GM06990 (cell line): ENCODE results near the gene H1-8.

Experiments used
- DNase-seq: peaks from one replicate; pipeline ENCODE4 v3.0.0-alpha.2; 2011; ENCODE audit not compliant: insufficient read length; ENCODE audit errors: extremely low read depth
- H3K27me3 ChIP-seq: replicated peaks from 2 replicates; pipeline ENCODE4 v1.6.0; 2011; ENCODE audit warnings: low read length; ENCODE audit not compliant: control insufficient read depth, insufficient read depth
- H3K36me3 ChIP-seq: 2 replicates; pipeline ENCODE4 v1.5.1; 2011; ENCODE audit warnings: low read length; ENCODE audit not compliant: control insufficient read depth, insufficient read depth
- H3K4me3 ChIP-seq: replicated peaks from 2 replicates; pipeline ENCODE4 v1.5.1; 2011; ENCODE audit warnings: low read depth, mild to moderate bottlenecking, control low read depth, low read length
- TF ChIP-seq, protein P1 (sequence below): IDR thresholded peaks from 2 replicates; pipeline ENCODE4 v1.5.1; 2011; ENCODE audit warnings: low read length, control low read depth, mild to moderate bottlenecking, inconsistent platforms; ENCODE audit not compliant: insufficient read depth, poor library complexity, severe bottlenecking

The H1-8 gene

DNA sequence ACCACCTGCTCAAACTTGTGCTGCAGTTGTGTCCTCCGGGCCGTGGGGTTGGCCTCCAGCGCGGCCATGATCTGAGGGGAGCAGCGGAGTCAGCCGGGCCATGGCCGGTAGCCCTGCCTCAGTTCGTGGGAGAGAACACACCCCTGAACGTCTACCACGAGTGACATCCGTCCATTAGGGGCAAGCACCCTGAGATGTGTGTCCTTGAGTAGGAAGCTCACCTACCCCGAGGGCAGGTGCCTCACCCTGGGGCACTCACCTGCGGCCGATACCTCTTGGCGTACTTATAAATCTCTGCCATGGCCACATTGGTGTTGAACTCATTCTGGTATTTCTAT is 13.4 kb downstream of the H1-8 start:
- H3K36me3 ChIP-seq = no peaks in the 10 kb centered on the region
- no peaks in the 10 kb centered on the region; the same call in none of the 2 replicates for H3K27me3 ChIP-seq
- TF ChIP-seq, protein P1, sequence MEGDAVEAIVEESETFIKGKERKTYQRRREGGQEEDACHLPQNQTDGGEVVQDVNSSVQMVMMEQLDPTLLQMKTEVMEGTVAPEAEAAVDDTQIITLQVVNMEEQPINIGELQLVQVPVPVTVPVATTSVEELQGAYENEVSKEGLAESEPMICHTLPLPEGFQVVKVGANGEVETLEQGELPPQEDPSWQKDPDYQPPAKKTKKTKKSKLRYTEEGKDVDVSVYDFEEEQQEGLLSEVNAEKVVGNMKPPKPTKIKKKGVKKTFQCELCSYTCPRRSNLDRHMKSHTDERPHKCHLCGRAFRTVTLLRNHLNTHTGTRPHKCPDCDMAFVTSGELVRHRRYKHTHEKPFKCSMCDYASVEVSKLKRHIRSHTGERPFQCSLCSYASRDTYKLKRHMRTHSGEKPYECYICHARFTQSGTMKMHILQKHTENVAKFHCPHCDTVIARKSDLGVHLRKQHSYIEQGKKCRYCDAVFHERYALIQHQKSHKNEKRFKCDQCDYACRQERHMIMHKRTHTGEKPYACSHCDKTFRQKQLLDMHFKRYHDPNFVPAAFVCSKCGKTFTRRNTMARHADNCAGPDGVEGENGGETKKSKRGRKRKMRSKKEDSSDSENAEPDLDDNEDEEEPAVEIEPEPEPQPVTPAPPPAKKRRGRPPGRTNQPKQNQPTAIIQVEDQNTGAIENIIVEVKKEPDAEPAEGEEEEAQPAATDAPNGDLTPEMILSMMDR = no peak
- no peak overlapping the region for H3K4me3 ChIP-seq
- DNase-seq = no peak

DNA sequence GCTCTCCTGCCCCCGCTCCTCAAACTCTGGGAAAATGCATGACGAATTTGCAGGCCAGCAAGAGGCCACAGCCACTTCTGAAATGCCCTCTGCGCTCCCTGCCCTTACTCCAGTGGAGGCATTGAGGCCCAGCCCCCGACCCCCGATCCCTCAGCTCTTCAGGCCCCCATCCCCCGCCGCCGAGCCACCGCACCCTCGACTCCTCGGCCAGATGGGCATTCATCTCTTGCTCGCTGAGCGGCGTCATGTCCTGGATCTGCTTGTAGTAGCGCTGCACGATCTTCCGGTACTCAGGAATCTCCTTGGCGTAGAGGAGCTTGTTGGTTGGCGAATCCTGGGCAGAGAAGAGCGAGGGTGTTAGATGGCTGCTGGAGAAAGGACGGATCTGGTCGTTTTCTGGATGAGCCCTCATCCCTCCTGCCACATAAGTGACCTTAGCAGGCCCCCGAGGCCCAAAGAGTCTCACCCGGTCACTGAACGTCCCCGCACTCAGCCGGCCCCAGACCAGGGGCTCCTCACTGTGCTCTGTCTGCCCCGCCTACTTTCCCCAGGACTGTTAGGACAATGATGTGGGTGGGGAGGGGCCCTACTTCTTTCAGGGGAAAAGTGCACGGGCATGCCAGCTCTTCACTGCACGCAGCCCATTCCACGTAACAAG is 14.0 kb downstream of the H1-8 start:
- DNase-seq = no peak
- H3K36me3 ChIP-seq = no peaks in the 10 kb centered on the region
- H3K27me3 ChIP-seq = no peaks in the 10 kb centered on the region; the same call in none of the 2 replicates
- TF ChIP-seq, protein P1 = no peak
- H3K4me3 ChIP-seq = no peak overlapping the region

DNA sequence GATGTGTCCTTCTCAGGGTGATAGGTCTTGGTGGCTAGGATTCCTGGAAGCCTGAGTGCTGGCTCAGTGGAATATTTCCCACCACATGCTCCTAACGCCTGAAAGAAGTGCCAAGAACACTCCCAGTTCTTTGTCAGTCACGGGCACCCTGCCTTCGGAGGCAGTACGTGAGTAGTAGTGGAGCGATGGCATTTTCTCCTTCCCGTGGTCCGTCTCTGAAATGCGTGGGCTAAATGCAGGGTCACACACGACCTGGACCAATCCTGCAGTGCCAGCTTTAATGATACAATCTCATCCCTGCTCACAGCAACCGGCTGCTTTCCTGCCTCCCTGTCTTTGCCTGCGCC is 14.5 kb downstream of the H1-8 start:
- Histone ChIP-seq H3K36me3 (no peaks in the 10 kb centered on the region), H3K27me3 (no peaks in the 10 kb centered on the region; the same call in none of the 2 replicates), H3K4me3 (no peak overlapping the region)
- no peak for DNase-seq
- TF ChIP-seq, protein P1 = no peak

DNA sequence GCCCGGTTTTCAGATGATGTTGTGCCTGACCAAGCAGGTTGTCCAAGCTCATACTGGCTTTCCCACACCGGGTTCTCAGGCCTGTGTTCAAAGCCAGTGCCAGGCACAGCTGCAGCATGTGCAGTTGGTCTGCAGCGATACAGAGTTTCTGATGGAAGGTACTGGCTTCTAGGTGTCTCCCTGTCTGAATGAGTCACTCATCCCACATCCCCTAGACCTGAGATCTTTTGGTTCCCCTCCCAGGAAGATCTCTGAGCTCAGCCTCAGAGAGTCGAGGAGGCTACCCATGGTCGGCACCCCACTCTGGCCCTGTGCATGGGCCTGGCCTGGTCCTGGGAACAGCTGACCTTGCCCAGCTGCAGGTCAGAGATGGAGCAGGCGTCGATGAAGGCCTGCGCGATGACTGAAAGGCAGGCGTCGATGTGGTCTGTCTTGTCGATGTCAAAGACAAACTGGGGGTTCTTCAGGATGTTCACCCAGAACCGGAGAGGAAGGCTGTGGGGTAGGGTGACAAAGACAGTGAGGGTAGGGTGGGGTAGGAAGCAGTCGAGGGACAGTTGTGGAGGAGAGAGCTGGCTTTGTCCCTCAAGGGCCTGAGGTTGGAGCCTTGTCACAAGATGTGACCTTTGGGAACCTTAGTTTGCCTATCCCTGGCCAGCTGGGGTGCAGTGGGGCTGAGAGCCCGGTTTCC is 15.3 kb downstream of the H1-8 start:
- H3K36me3 ChIP-seq = no peaks in the 10 kb centered on the region
- no peaks in the 10 kb centered on the region; the same call in 1 of the 2 replicates for H3K27me3 ChIP-seq
- H3K4me3 ChIP-seq = no peak overlapping the region
- no peak for DNase-seq
- TF ChIP-seq, protein P1 = no peak

DNA sequence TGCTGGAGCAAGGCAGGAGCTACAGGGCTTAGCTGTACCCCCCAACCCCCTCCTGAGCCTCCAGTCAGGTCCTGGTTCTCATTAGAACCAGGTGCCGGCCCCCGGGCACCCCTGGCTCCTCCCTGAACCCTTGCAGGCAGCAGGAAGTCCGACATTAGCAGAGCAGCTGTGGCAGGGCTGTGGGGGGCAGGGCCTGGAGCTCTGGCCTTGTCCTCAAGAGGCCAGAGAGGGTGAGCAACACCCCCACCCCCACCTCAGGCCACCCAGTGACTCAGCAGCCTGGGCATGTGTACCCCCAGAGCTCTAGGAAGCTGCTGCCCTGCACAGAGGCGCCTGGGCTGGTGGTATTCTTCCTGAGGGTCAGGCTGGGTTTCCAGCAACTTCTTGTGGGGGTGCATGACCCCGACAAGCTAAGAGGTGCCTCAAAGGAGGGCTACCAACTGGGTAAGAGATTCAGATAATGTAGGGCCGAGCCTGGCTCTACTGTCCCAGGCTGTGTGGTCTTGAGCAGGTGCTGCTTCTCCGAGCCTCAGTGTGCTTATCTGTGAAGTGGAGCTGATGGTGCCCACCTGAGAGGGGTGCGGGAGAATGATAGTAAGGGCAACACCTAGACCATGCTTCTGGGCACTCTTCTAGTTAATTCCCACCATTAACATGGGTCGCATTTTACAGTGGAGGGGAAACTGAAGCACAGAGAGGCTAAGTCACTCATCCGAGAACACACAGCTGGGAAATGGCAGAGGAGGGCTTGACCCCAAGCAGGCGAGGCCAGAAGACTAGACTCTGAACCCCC is 16.0 kb downstream of the H1-8 start:
- DNase-seq = no peak
- Histone ChIP-seq H3K27me3 (no peaks in the 10 kb centered on the region; the same call in 1 of the 2 replicates), H3K4me3 (no peak overlapping the region), H3K36me3 (no peaks in the 10 kb centered on the region)
- TF ChIP-seq, protein P1 = no peak
